ENCODE data around the gene DHX15.

DHX15 gene

GRCh38 chr4:24601121-24601520, 16.8 kb upstream of the DHX15 start:
- no peak for DNase-seq (ENCODE audit: low spot score)
- TF ChIP-seq CTCF (IDR thresholded peaks at IDR 0.05; ENCODE audit: extremely low read depth, missing control alignments): no peak

GRCh38 chr4:24599275-24599674, 14.9 kb upstream of the DHX15 start:
- no peak for TF ChIP-seq CTCF (IDR thresholded peaks at IDR 0.05; ENCODE audit: extremely low read depth, missing control alignments)
- DNase-seq (ENCODE audit: low spot score): no peak

GRCh38 chr4:24598025-24598424, 13.7 kb upstream of the DHX15 start:
- DNase-seq (ENCODE audit: low spot score): no peak

GRCh38 chr4:24595659-24596058, 11.3 kb upstream of the DHX15 start:
- no peak for DNase-seq (ENCODE audit: low spot score)
- no peak for TF ChIP-seq CTCF (IDR thresholded peaks at IDR 0.05; ENCODE audit: extremely low read depth, missing control alignments)

More at GRCh38 chr4:24598025-24598424, 13.7 kb upstream of the DHX15 start:
- TF ChIP-seq CTCF (IDR thresholded peaks at IDR 0.05; ENCODE audit: extremely low read depth, missing control alignments): no peak

- no peak for TF ChIP-seq CTCF (IDR thresholded peaks at IDR 0.05; ENCODE audit: extremely low read depth, missing control alignments)
- DNase-seq (ENCODE audit: low spot score): no peak
These were observed 10.5 kb upstream of the DHX15 start for GRCh38 chr4:24594887-24595286.

- TF ChIP-seq CTCF (IDR thresholded peaks at IDR 0.05; ENCODE audit: extremely low read depth, missing control alignments): no peak
These were observed 5.1 kb upstream of the DHX15 start for GRCh38 chr4:24589448-24589847.

GRCh38 chr4:24588216-24588954, 4.0 kb upstream of the DHX15 start:
- no peak for TF ChIP-seq CTCF (IDR thresholded peaks at IDR 0.05; ENCODE audit: extremely low read depth, missing control alignments)
- DNase-seq (ENCODE audit: low spot score): no peak

More at GRCh38 chr4:24589448-24589847, 5.1 kb upstream of the DHX15 start:
- no peak for DNase-seq (ENCODE audit: low spot score)

All from GM20000 (cell line).